Renal pelvis (tissue), 4 donors: ENCODE results near the gene ADARB1. TPM values are rescaled to one million over a fixed set of nuclear protein-coding genes. Genes with fewer than 3 reads are reported as not detected.
"Not testable (repeated sequence)": the region's sequence is repeated elsewhere in the genome, so short reads cannot be mapped to it uniquely, and the experiment has no call there.

Source experiments
- DNase-seq: peaks from one replicate; pipeline ENCODE4 v3.0.0-alpha.2; 2013
- polyA plus RNA-seq, 3 donors: library from polyadenylated mRNA; unstranded; fragments of 120-200 nt; gene quantifications; one replicate each; pipeline ENCODE4 v1.2.1, GENCODE V29; 2013; ENCODE audit not compliant: insufficient read length in 3 of 3

ADARB1 gene
- polyA plus RNA-seq, 3 donors, result 15.3 to 20.9 (median 18.9) TPM

GRCh38 chr21:45134279-45135076, 60.1 kb downstream of the ADARB1 start:
- DNase-seq, result no peak

DNA sequence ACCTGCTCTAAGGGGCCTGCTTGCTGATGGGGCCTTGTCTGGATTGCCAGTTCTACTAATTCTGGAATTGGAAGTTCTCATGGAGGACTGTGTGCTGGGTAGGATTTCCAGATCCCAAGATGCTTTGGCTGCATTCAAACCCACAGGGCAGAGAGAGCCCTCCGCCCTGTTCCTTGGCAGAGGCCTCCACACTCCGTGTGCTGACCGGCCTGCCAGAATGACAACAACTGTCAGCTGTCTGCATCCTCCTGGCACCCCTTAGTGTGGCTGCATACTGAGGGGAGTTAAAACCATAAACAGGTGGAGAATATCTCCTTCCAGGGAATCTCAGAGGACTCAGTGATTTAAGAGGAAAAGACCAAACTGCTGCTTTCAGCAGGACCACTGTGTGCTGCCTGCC, 60.7 kb downstream of the ADARB1 start:
- DNase-seq, result no peak

GRCh38 chr21:45135868-45136267, 61.5 kb downstream of the ADARB1 start:
- no peak for DNase-seq

DNA sequence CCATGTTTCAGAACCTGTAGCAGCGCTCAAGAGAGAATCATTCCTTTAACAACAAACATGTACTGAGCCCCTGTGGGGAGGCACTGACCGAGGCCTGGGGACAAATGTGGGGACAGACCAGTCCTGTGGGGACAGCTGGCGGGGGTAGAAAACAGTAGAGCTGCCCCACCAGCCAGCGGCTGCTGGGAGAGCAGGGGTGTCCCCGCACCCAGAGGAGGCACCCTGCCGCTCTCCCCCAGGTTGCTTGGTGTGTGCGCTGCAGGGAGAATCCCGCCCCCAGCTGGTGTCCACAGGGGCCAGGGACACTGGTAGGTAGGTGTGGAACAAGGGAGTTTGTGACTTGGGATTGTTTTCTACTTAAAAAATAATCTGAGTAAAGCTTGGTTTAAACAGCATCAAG, 62.1 kb downstream of the ADARB1 start:
- DNase-seq, result no peak

GRCh38 chr21:45136927-45137611, 62.7 kb downstream of the ADARB1 start:
- DNase-seq, result peak; percentile 83

GRCh38 chr21:45137612-45137937, 63.2 kb downstream of the ADARB1 start:
- DNase-seq, result no peak

GRCh38 chr21:45138199-45139002, 64.0 kb downstream of the ADARB1 start:
- no peak for DNase-seq

- DNase-seq, result not testable (repeated sequence)
Observed at GRCh38 chr21:45139003-45139360, 64.6 kb downstream of the ADARB1 start.

DNA sequence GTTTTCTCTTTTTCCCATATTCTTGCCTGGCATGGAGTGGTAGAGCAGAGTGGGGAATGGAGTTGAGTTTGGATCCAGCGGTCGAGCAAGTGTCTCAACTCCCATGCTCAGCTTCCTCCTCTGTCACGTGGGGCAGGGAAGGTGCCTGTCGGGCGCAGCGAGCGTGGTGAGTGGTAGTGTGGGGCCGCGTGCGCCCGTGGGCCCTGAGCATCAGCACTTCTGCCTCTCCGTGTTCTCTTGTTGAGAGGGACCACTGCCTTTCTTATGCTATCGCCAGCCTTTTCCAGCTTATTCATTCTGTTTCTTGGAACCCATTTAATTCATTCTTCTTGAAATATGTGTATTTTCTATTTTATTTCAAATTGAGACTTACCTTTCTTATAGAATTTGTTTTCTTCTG, 65.1 kb downstream of the ADARB1 start:
- DNase-seq, result no peak

GRCh38 chr21:45140346-45140940, 66.1 kb downstream of the ADARB1 start:
- DNase-seq, result peak; percentile 83

GRCh38 chr21:45140944-45141343, 66.6 kb downstream of the ADARB1 start:
- not testable (repeated sequence) for DNase-seq

DNA sequence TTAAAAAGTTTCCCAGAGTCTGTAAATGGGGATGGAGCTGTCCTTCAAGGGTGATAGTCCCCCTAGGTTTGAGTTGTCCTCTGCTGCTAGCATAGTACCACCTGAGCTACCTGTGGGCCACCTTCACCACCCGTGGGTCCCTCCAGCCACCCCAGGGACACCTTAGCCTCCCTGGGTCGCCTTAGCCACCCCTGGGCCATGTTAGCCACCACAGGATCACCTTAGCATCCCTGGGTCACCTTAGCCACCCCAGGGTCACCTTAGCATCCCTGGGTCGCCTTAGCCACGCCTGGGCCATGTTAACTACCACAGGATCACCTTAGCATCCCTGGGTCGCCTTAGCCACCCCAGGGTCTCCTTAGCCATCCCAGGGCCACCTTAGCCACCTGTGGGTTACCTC, 67.1 kb downstream of the ADARB1 start:
- no peak for DNase-seq

DNA sequence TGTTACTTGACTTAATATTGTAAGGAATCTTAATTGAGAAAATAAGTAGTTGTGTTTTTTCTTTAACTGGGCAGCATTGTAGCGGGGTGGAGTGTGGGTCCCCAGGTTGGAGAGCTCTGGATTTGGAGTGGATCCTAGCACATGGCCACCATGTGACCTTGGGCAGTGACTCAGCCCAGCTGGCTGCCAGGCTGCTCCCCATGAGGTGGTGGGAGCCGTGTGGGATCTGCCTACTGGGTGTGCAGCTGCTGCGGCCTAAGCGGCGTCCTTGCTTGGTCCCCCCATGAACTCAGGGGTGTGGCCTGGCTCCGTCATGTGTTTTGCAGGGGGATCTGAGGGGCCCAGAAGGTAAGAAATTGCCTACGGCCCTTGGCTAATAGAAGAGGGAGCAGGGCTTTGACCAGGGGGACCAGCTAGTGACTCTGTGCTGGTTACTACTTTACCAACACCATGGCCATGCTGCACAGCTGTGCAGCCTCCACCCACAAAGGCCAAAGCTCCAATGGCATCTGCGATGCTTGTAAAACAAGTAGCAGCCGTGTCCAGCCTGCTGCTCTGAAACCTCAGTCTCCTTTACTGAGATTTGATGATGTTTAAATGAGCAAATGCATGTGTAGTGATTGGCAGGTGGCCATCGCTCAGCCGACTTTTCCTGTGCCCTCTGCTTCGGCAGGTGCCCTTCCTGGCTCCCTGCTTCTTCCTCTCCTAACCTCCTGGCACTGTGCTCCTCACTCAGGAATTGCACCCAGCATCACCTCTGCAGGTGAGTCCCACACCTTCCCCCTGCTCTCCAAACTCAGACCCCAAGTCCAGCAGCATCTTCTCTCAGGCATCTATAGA, 68.3 kb downstream of the ADARB1 start:
- DNase-seq, result no peak

DNA sequence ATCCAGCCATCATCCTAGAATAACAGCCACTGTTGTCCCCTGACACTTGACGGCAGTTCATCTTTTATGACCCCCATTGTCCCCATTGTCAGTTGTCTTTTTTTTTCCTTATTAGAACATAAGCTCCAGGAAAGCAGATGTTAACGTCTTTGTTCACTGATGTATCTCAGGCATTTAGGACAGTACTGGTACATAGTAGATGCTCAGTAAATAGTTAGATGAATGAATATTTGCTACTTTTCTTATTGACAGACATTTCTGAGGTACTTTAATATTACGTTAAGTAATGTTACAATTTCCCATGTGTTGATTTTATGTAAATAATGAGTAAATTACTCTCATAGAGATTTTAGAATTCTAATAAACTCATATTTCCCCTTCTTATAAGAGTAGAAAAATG, 69.5 kb downstream of the ADARB1 start:
- no peak for DNase-seq

DNA sequence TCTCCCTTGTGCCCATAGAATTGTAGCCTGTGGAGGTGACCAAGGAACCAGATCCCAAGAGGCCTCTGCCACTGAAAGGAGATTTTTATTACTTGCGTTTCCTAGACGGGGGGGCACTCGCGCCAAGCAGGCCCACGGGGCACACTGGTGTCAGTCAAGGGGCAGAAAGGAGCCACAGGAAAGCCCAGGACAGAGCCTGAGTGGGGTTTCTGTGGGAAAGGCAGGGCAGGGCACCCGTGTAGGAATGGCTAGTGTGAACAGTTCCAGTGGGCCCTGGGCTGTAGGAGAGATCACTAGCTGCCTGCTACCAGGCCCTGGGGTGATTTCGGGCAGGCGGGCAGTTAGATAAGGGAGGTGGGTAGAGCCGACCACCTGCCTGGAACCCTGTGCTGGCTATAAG, 70.8 kb downstream of the ADARB1 start:
- DNase-seq, result no peak

GRCh38 chr21:45145846-45146245, 71.5 kb downstream of the ADARB1 start:
- not testable (repeated sequence) for DNase-seq

DNA sequence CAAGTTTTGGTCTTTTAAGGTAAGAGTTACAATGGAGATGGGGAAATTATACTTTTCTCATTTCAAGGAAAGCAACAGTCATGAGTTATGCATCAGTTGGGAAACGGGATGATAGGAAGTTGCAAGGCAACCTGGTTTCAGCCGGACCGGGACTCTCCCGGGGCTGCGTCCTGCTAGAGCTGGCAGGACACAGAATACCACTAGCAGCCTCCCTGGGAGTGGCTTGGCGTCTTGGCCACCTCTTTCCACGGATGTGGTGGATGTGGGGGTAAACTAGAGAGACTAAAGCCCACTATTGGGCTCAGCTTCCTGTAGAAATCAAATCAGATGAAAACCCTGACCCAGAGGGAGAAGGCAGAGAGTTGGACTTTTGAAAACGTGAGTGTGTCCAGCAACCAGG, 71.9 kb downstream of the ADARB1 start:
- no peak for DNase-seq

- DNase-seq, result no peak
Observed at GRCh38 chr21:45146801-45147200, 72.4 kb downstream of the ADARB1 start.

GRCh38 chr21:45147473-45148315, 73.3 kb downstream of the ADARB1 start:
- DNase-seq, result no peak

DNA sequence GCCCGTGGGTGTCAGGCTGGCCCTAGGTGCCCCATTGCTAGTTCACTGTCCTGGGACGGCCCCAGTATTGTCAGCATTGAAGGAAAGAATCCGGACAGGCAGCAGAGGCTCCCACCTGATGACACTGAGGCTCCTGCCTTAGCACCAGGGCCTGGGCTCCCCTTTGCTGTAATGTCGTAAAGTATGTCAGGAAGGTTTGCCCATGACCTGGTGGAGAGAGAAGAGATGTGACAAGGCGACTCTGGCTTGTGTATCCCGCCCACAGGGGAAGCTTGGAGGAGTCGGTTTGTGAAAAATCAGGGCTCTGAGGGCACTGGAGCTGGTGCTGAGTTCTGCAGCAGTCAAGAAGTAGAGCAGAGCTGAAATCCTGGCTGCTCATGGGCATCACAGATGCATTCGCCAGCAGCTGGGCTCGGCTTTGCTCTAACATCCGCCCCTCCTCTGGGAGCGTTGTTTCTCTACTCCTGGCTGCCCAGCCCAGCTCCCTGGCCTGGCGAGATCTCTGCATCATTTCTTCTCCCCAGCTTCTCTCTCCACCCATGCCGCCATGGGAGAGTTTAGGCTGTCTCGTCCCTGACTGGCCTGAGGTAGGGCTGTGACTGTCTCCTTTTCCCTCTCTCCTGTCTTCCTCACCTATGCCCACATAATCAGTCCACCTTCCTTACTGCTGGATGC, 74.1 kb downstream of the ADARB1 start:
- no peak for DNase-seq
